Tibial artery (tissue), 4 donors: Measurements from ENCODE around the gene TTLL9.

Experiments
- DNase-seq, 2 donors: peaks; one replicate each; pipeline ENCODE4 v3.0.0-alpha.2; 2019
- H3K27ac ChIP-seq, 2 donors: fragments of 200-600 bp; sonication (generic) in 1 of 2; 1 replicate in 1 of 2; 2 replicates in 1 of 2; pipeline ENCODE4 v1.5.1; 2018 to 2019; ENCODE audit warnings: mild to moderate bottlenecking in 1 of 2
- H3K27me3 ChIP-seq, 2 donors: fragments of 200-600 bp; sonication (generic) in 1 of 2; one replicate each; pipeline versions ENCODE4 v1.5.1 to v1.6.0; 2016 to 2019
- H3K36me3 ChIP-seq, 3 donors: fragments of 200-600 bp; sonication (generic) in 2 of 3; one replicate each; pipeline ENCODE4 v1.5.1; 2016 to 2019; ENCODE audit warnings: mild to moderate bottlenecking in 2 of 3
- H3K4me1 ChIP-seq, 4 donors: fragments of 200-600 bp; sonication (generic) in 2 of 4; 1 replicate in 3 of 4; 2 replicates in 1 of 4; pipeline ENCODE4 v1.5.1; 2016 to 2019
- H3K4me3 ChIP-seq, 2 donors: fragments of 200-600 bp; sonication (generic) in 1 of 2; 1 replicate in 1 of 2; 2 replicates in 1 of 2; pipeline ENCODE4 v1.5.1; 2018 to 2019; ENCODE audit warnings: mild to moderate bottlenecking in 2 of 2
- H3K9me3 ChIP-seq, 3 donors: fragments of 200-600 bp; sonication (generic) in 1 of 3; one replicate each; pipeline ENCODE4 v1.5.1; 2016 to 2019
- intact Hi-C: fragments of 100-400 bp; cut with DNase I; formaldehyde crosslinking; loops from one replicate; pipeline ENCODE4 v1.15.0; 2023; ENCODE audit warnings: low total_unique reads
- TF ChIP-seq, protein P1 (sequence below), 2 experiments: fragments of 200-600 bp in 1 of 2; fragments of 450-650 bp in 1 of 2; IDR thresholded peaks; one replicate each; pipeline ENCODE4 v1.5.1; 2017 to 2019; ENCODE audit warnings: antibody characterized with exemption in 2 of 2, mild to moderate bottlenecking in 1 of 2, moderate library complexity in 1 of 2

The TTLL9 gene

DNA sequence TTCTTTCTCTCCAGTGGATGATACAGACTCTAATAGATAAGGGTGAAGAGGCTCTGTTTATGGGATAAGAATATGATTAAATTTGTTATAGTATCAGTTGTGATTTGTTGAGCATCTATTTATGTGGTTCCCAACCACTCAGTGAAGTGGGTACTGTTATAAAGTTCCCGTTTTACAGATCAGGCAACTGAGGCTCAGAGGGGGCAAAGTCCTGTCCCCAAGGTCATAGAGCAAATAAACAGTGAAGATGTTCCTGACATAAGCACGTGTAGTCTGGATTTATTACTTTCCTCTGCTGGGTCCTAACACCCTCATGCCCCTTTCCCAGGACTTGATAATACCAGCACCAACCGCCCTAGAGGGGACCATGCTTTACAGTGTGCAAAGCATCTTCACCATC is 4.2 kb upstream of the TTLL9 start:
- no peak for DNase-seq
- Histone ChIP-seq H3K27ac (no peak overlapping the region), H3K27me3 (peaks cover 0 to under 1% of the 10 kb centered on the region in 2 donors), H3K36me3 (peaks cover 0 to 5% (median 0%) of the 10 kb centered on the region in 3 donors), H3K9me3 (no peaks in the 10 kb centered on the region), H3K4me3 (no peak overlapping the region), H3K4me1 (peaks cover 5 to 40% (median 31%) of the 10 kb centered on the region in 4 donors)
- intact Hi-C loops: no loop called here
- TF ChIP-seq, protein P1, sequence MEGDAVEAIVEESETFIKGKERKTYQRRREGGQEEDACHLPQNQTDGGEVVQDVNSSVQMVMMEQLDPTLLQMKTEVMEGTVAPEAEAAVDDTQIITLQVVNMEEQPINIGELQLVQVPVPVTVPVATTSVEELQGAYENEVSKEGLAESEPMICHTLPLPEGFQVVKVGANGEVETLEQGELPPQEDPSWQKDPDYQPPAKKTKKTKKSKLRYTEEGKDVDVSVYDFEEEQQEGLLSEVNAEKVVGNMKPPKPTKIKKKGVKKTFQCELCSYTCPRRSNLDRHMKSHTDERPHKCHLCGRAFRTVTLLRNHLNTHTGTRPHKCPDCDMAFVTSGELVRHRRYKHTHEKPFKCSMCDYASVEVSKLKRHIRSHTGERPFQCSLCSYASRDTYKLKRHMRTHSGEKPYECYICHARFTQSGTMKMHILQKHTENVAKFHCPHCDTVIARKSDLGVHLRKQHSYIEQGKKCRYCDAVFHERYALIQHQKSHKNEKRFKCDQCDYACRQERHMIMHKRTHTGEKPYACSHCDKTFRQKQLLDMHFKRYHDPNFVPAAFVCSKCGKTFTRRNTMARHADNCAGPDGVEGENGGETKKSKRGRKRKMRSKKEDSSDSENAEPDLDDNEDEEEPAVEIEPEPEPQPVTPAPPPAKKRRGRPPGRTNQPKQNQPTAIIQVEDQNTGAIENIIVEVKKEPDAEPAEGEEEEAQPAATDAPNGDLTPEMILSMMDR (IDR thresholded peaks at IDR 0.05): no peak

DNA sequence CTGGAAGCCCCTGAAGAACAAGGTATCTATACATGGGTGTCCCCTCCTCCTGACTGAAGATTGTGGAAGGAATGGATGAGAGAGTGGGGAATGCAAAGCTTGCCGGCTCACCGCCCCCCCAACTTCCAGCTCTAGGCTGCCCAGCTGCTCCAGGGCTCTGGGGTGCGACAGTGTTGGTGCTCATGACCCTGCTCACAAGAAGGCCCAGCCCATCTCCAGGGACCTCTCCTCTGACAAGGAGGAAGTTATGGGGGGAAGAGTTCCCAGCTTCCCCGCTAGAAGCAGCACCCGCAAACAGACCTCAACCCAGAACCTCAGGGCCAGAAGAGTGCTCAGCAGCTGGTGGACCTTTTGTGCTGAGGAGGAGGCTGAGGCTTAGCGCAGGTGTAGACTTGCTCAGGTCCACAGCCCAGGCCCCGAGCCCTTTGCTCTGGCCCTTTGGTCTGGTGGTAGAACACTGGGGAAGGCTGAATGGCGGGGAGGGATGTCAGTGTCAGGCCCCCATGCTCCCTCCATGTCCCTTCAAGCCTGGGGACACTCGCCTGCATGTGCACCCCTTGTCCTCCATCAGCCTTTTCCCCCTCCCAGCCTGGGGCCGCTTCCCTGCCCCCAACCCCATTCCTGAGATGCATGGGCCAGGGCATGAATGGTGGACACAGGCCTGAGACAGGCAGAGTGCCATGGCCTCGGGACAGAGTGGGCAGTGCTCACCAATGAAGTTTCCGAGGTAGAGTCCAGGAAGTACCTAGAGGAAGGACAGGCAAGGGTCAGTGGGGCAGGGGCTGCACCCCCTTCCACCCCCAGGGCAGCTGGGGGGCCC is 1.4 kb upstream of the TTLL9 start:
- Histone ChIP-seq H3K4me3 (peak overlapping the region; percentile 64 to 73), H3K4me1 (peaks cover 4 to 32% (median 27%) of the 10 kb centered on the region in 4 donors), H3K9me3 (no peaks in the 10 kb centered on the region), H3K36me3 (peaks cover 0 to 5% (median 0%) of the 10 kb centered on the region in 3 donors), H3K27me3 (no peaks in the 10 kb centered on the region), H3K27ac (peak overlapping the region; percentile 77 to 78)
- TF ChIP-seq, protein P1 (IDR thresholded peaks at IDR 0.05): no peak
- intact Hi-C loops: no loop called here
- DNase-seq: no peak

DNA sequence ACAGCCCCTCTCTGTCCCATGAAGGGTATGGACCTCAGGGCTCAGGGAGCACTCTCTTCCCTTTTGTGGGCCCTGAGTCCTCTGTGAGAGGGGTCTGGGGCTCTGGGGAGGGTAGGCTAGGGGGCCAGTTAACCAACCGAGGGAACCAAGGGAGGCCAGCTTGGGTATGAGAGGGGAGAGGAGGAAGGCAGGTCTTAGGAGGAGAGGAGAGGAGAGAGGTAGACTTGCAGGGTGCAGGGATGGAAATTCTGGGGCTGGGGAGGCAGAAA is 827 bp upstream of the TTLL9 start:
- no peak for DNase-seq
- Histone ChIP-seq H3K27ac (peak overlapping the region; percentile 77 to 78), H3K4me1 (peaks cover 4 to 32% (median 27%) of the 10 kb centered on the region in 4 donors), H3K36me3 (peaks cover 0 to 4% (median 0%) of the 10 kb centered on the region in 3 donors), H3K9me3 (no peaks in the 10 kb centered on the region), H3K4me3 (peak overlapping the region; percentile 64 to 73), H3K27me3 (no peaks in the 10 kb centered on the region)
- TF ChIP-seq, protein P1 (IDR thresholded peaks at IDR 0.05): no peak
- intact Hi-C loops: no loop called here

DNA sequence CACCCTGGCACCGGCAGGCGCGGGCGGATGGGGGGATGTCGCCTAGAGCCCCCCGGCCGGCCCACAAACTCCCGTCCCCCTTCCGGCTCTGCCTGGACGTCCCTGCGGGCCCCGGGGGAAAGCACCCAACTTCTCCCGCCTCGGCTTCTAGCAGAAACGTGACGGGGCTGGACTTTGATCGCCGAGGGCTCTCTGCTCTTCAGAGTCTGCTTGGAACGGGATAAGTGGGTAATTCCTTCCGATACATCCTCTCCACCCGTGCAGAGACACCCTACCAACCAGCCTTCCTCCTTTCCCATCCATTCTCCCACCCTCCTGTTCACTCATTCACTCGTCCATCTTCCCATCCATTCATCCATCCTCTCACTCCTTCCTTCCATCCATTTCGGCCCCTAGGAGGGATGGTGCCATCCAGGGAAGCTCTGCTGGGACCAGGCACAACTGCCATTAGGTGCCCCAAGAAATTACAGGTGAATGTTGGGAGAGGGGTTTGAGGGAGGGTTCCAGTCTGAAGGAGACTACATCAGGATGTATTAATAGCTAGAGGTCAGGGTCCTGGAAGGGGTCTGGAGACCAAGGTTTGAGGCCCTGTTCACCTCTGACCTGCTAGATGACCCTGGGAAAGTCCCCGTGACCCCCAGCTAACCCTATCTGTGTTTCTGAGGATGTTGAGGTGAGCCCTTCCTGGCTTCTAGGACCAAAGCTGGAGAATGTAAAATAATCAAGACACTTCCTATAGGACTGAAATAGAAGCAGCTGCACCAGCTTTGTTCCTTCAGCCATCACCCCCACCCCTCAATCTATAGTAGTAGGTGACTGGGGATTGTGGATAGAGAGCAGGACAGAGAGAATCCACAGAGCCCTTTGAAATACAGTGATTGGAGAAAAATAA is 538 bp downstream of the TTLL9 start:
- DNase-seq: no peak
- intact Hi-C loops: no loop called here
- Histone ChIP-seq H3K27ac (peak overlapping the region; percentile 77 to 78), H3K4me1 (peaks cover 4 to 32% (median 27%) of the 10 kb centered on the region in 4 donors), H3K9me3 (no peaks in the 10 kb centered on the region), H3K27me3 (no peaks in the 10 kb centered on the region), H3K36me3 (no peaks in the 10 kb centered on the region), H3K4me3 (peak overlapping the region; percentile 64 to 73)
- TF ChIP-seq, protein P1 (IDR thresholded peaks at IDR 0.05): no peak

DNA sequence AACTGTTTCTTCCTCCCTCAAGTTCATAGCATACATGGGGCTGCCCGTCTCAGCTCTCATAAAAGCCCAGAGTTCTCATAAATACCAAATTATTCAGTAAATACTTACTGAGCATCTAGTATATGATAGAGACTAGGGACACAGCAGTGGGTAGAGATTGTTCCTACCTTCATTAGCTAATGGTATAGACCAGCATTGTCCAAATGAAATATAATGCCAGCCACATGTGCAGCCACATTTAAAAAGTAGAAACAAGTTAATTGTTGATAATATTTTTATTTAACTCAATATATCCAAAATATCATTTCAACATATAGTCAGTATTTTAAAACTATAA is 1.2 kb downstream of the TTLL9 start:
- H3K4me3 ChIP-seq: no peak overlapping the region
- H3K36me3 ChIP-seq: no peaks in the 10 kb centered on the region
- H3K9me3 ChIP-seq: no peaks in the 10 kb centered on the region
- no peak overlapping the region for H3K27ac ChIP-seq
- H3K27me3 ChIP-seq: no peaks in the 10 kb centered on the region
- H3K4me1 ChIP-seq: peaks cover 4 to 32% (median 27%) of the 10 kb centered on the region in 4 donors
- intact Hi-C loops: no loop called here
- DNase-seq: no peak
- TF ChIP-seq, protein P1 (IDR thresholded peaks at IDR 0.05): no peak
